Keratinocyte (primary cell): ENCODE data around the gene KRT73. TPM values are rescaled to one million over a fixed set of nuclear protein-coding genes. Genes with fewer than 3 reads are reported as not detected.

ENCODE experiments used
- DNase-seq: peaks from one replicate; pipeline ENCODE4 v3.0.0-alpha.2; 2011; ENCODE audit warnings: low read depth, missing footprints, low spot score
- FAIRE-seq: peaks from 2 replicates; lab custom pipeline; 2011; peaks lifted over from hg19 to GRCh38; lab: Jason Lieb, UNC
- H2AFZ ChIP-seq: 2 replicates; pipeline ENCODE4 v1.6.0; 2012; ENCODE audit warnings: low read length, control low read depth, inconsistent platforms; ENCODE audit not compliant: control insufficient read depth
- H3K27ac ChIP-seq: 2 replicates; pipeline ENCODE4 v1.5.1; 2011; ENCODE audit warnings: low read length; ENCODE audit not compliant: control insufficient read depth, insufficient read depth
- H3K27me3 ChIP-seq: 3 replicates; pipeline ENCODE4 v1.6.0; 2011; ENCODE audit warnings: low read length; ENCODE audit not compliant: control insufficient read depth, insufficient read depth; ENCODE audit errors: extremely low read depth
- H3K36me3 ChIP-seq, 2 experiments: 2 replicates in 1 of 2; 3 replicates in 1 of 2; pipeline ENCODE4 v1.5.1; 2011; ENCODE audit warnings: low read length in 2 of 2, mild to moderate bottlenecking in 1 of 2; ENCODE audit not compliant: control insufficient read depth in 2 of 2, insufficient read depth in 2 of 2; ENCODE audit errors: extremely low read depth in 1 of 2
- H3K4me1 ChIP-seq: 3 replicates; pipeline ENCODE4 v1.5.1; 2011; ENCODE audit warnings: low read length; ENCODE audit not compliant: control insufficient read depth, insufficient read depth; ENCODE audit errors: extremely low read depth
- H3K4me2 ChIP-seq: 3 replicates; pipeline ENCODE4 v1.6.0; 2011; ENCODE audit warnings: low read depth, low read length; ENCODE audit not compliant: control insufficient read depth, insufficient read depth; ENCODE audit errors: extremely low read depth
- H3K4me3 ChIP-seq, 3 experiments: fragments of 200-600 bp in 1 of 3; sonication (generic) in 1 of 3; 2 replicates in 2 of 3; 3 replicates in 1 of 3; pipeline ENCODE4 v1.5.1; 2011 to 2016; ENCODE audit warnings: low read length in 3 of 3, mild to moderate bottlenecking in 3 of 3, control low read depth in 2 of 3, inconsistent platforms in 1 of 3, low read depth in 1 of 3, mixed read lengths in 1 of 3, mixed run types in 1 of 3, moderate library complexity in 1 of 3; ENCODE audit not compliant: control insufficient read depth in 2 of 3, insufficient read depth in 2 of 3; ENCODE audit errors: extremely low read depth in 1 of 3
- H3K79me2 ChIP-seq: 2 replicates; pipeline ENCODE4 v1.6.0; 2012; ENCODE audit warnings: low read length; ENCODE audit not compliant: control insufficient read depth, insufficient read depth
- H3K9ac ChIP-seq: 3 replicates; pipeline ENCODE4 v1.6.0; 2011; ENCODE audit warnings: low read length; ENCODE audit not compliant: control insufficient read depth, insufficient read depth; ENCODE audit errors: extremely low read depth
- H3K9me1 ChIP-seq: 3 replicates; pipeline ENCODE4 v1.6.0; 2011; ENCODE audit warnings: low read length; ENCODE audit not compliant: control insufficient read depth, insufficient read depth; ENCODE audit errors: extremely low read depth
- H3K9me3 ChIP-seq: 2 replicates; pipeline ENCODE4 v1.5.1; 2012; ENCODE audit warnings: low read depth, low read length; ENCODE audit not compliant: control insufficient read depth
- H4K20me1 ChIP-seq: 3 replicates; pipeline ENCODE4 v1.6.0; 2011; ENCODE audit warnings: low read length; ENCODE audit not compliant: control insufficient read depth, insufficient read depth; ENCODE audit errors: extremely low read depth
- CTCF ChIP-seq, 3 experiments: IDR thresholded peaks in 1 of 3; conservative IDR thresholded peaks in 1 of 3; optimal IDR thresholded peaks in 1 of 3; 2 replicates in 2 of 3; 3 replicates in 1 of 3; pipeline versions ENCODE3 to v1.5.1; 2011; ENCODE audit warnings: low read length in 3 of 3, mild to moderate bottlenecking in 3 of 3, moderate library complexity in 2 of 3, control low read depth in 1 of 3, inconsistent platforms in 1 of 3; ENCODE audit not compliant: insufficient read depth in 2 of 3; ENCODE audit errors: extremely low read depth in 1 of 3
- EZH2 ChIP-seq: IDR thresholded peaks from one replicate; pipeline ENCODE4 v1.6.1; 2012; ENCODE audit warnings: inconsistent platforms, mild to moderate bottlenecking, low read length, moderate library complexity
- dilution Hi-C: fragments of 300-500 bp; cut with MboI; formaldehyde crosslinking; loops from one replicate; pipeline ENCODE4 v1.7.0; 2020; ENCODE audit warnings: low sequenced_read_pairs; ENCODE audit not compliant: extremely low pct_ligation_motif_present
- polyA plus RNA-seq, 5 experiments: library from polyadenylated mRNA; depleted of rRNA in 3 of 5; stranded (reverse) in 3 of 5; stranded (forward) in 1 of 5; unstranded in 1 of 5; fragments of >200 nt; gene quantifications; 1 replicate in 1 of 5; 2 replicates in 3 of 5; 3 replicates in 1 of 5; pipeline versions ENCODE4 v1.2.1 to v1.2.3, GENCODE V29; 2011 to 2012; ENCODE audit warnings: missing spikeins in 2 of 5, low read depth in 1 of 5, low replicate concordance in 1 of 5

The KRT73 gene
- polyA plus RNA-seq, 1 donor (not counting 4 experiments of a cell fraction or from before 2014, with no cell fraction given) = 0.03 TPM

DNA sequence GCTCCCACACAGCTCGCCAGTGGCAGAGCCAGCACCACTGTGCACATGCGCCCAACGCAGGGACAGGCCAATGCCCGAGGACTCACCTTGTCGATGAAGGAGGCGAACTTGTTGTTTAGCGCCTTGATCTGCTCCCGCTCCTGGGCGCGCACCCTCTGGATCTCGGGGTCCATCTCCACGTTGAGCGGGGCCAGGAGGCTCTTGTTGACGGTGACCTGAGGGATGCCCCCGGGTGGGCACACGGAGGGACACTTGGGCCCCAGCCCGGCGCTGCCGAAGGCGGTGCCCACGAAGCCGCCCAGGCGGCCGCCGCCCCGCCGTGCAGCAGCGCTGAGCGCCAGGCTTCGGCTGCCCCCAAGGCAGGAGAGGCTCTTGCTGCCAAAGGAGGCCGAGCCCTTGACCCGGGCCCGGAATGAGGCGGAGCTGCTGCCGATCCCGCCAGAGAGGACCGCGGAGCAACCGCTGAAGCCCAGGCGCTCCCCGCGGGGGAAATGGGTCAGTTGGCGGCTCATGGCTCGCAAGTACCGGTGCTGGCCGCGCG is 17.3 kb downstream of the KRT73 start, which contains the start of gene KRT72:
TSS of gene KRT72 (minus strand) at position 523 of the 541 bp plus-strand sequence. CDS start at position 512, 11 bp downstream.
- Histone ChIP-seq H3K9ac (no peak within 1 kb of the TSS), H2AFZ (no peak within 1 kb of the TSS), H3K9me3 (no peaks in the 10 kb centered on the region), H3K27me3 (peaks cover 44% of the 10 kb centered on the region), H3K36me3 (no peaks in the 10 kb centered on the region), H3K4me1 (no peaks in the 10 kb centered on the region), H3K9me1 (no peaks in the 10 kb centered on the region), H3K4me2 (no peak within 1 kb of the TSS), H3K79me2 (no peaks in the 10 kb centered on the region), H4K20me1 (no peaks in the 10 kb centered on the region), H3K27ac (no peak within 1 kb of the TSS), H3K4me3 (no peak within 1 kb of the TSS)
- TF ChIP-seq CTCF (optimal IDR thresholded peaks at IDR 0.05 in 1 of 3, IDR thresholded peaks at IDR 0.05 in 1 of 3, conservative IDR thresholded peaks at IDR 0.05 in 1 of 3; ENCODE audit: extremely low read depth in 1 of 3, insufficient read depth in 2 of 3, low read length in 3 of 3) (no peak), EZH2 (peak; percentile 85)
- DNase-seq (no peak), FAIRE-seq (no peak)
- dilution Hi-C loops = no loop called here

GRCh38 chr12:52600475-52600874 is 17.9 kb downstream of the KRT73 start:
- H3K79me2 ChIP-seq = no peaks in the 10 kb centered on the region
- H3K4me3 ChIP-seq = no peak overlapping the region
- no peaks in the 10 kb centered on the region for H3K4me1 ChIP-seq
- H3K9me3 ChIP-seq = no peaks in the 10 kb centered on the region
- no peak overlapping the region for H3K9ac ChIP-seq
- no peaks in the 10 kb centered on the region for H3K36me3 ChIP-seq
- dilution Hi-C loops = no loop called here
- FAIRE-seq (no peak), DNase-seq (no peak)
- H3K9me1 ChIP-seq = no peaks in the 10 kb centered on the region
- peaks cover 44% of the 10 kb centered on the region for H3K27me3 ChIP-seq
- H3K27ac ChIP-seq = no peak overlapping the region
- no peak overlapping the region for H2AFZ ChIP-seq
- H3K4me2 ChIP-seq = no peak overlapping the region
- H4K20me1 ChIP-seq = no peaks in the 10 kb centered on the region
- TF ChIP-seq CTCF (optimal IDR thresholded peaks at IDR 0.05 in 1 of 3, IDR thresholded peaks at IDR 0.05 in 1 of 3, conservative IDR thresholded peaks at IDR 0.05 in 1 of 3; ENCODE audit: extremely low read depth in 1 of 3, insufficient read depth in 2 of 3, low read length in 3 of 3) (no peak), EZH2 (no peak)
